B cell (primary cell): ENCODE results near the gene NPIPB8. TPM values are rescaled to one million over a fixed set of nuclear protein-coding genes. Genes with fewer than 3 reads are reported as not detected.
A peak's percentile ranks its signal among the peaks of the same experiment; 100 is the strongest.
"Not testable (repeated sequence)": the region's sequence is repeated elsewhere in the genome, so short reads cannot be mapped to it uniquely, and the experiment has no call there.

ENCODE experiments used
- ATAC-seq: fragments of 200-7000 bp; cut with Tn5 transposase; one replicate; pipeline ENCODE4 v1.10.0; 2021; ENCODE audit warnings: low read depth, mild to moderate bottlenecking, moderate number of reproducible peaks, moderate library complexity
- CTCF ChIA-PET: fragments of 350-600 bp; sonication (Branson Sonifier 250); formaldehyde crosslinking; loops from one replicate; lab custom pipeline; 2021; ENCODE audit warnings: antibody characterized with exemption, inconsistent platforms; lab: Charles Lee
- POLR2A ChIA-PET: fragments of 350-600 bp; sonication (Branson Sonifier 250); formaldehyde crosslinking; loops from one replicate; lab custom pipeline; 2021; ENCODE audit warnings: antibody characterized with exemption; lab: Charles Lee
- DNase-seq: peaks from one replicate; pipeline ENCODE4 v3.0.0; 2013
- H2AFZ ChIP-seq: 2 replicates; pipeline ENCODE4 v1.6.1; 2012; ENCODE audit warnings: mild to moderate bottlenecking, low read depth, low read length; ENCODE audit not compliant: insufficient read depth, poor library complexity, severe bottlenecking
- H3K27ac ChIP-seq, 2 donors: 1 replicate in 1 of 2; 2 replicates in 1 of 2; pipeline ENCODE4 v1.5.1; 2012 to 2013; ENCODE audit warnings: low read length in 2 of 2, mild to moderate bottlenecking in 2 of 2, moderate library complexity in 1 of 2
- H3K27me3 ChIP-seq, 4 experiments: fragments of 200-600 bp in 1 of 4; sonication (generic) in 1 of 4; replicated peaks in 1 of 4; 1 replicate in 2 of 4; 2 replicates in 2 of 4; pipeline versions ENCODE4 v1.6.1 to v1.7.0; 2013 to 2016; ENCODE audit warnings: low read length in 3 of 4, mild to moderate bottlenecking in 2 of 4, mixed read lengths in 1 of 4, moderate library complexity in 1 of 4; ENCODE audit not compliant: insufficient read depth in 4 of 4, control insufficient read depth in 3 of 4; ENCODE audit errors: control extremely low read depth in 1 of 4
- H3K36me3 ChIP-seq, 2 experiments: replicated peaks in 1 of 2; 1 replicate in 1 of 2; 2 replicates in 1 of 2; pipeline versions ENCODE4 v1.6.1 to v1.7.1; 2013; ENCODE audit warnings: low read length in 1 of 2; ENCODE audit not compliant: insufficient read depth in 2 of 2, control insufficient read depth in 1 of 2; ENCODE audit errors: control extremely low read depth in 1 of 2, extremely low read depth in 1 of 2
- H3K4me1 ChIP-seq, 2 donors: fragments of 200-600 bp in 1 of 2; sonication (generic) in 1 of 2; 1 replicate in 1 of 2; 2 replicates in 1 of 2; pipeline versions ENCODE4 v1.5.1 to v1.6.1; 2013 to 2017; ENCODE audit warnings: low read length in 2 of 2; ENCODE audit not compliant: control insufficient read depth in 2 of 2, insufficient read depth in 2 of 2
- H3K4me2 ChIP-seq: replicated peaks from 2 replicates; pipeline ENCODE3; 2012; ENCODE audit warnings: mild to moderate bottlenecking, low read depth, low read length; ENCODE audit not compliant: poor library complexity, severe bottlenecking
- H3K4me3 ChIP-seq, 5 experiments: fragments of 200-600 bp in 1 of 5; sonication (generic) in 1 of 5; 1 replicate in 3 of 5; 2 replicates in 2 of 5; pipeline versions ENCODE4 v1.5.1 to v1.7.0; 2011 to 2016; ENCODE audit warnings: low read length in 4 of 5, mild to moderate bottlenecking in 4 of 5, low read depth in 2 of 5, control low read depth in 1 of 5, moderate library complexity in 1 of 5; ENCODE audit not compliant: insufficient read depth in 1 of 5; ENCODE audit errors: control extremely low read depth in 1 of 5, extremely low read depth in 1 of 5
- H3K79me2 ChIP-seq: fragments of 200-600 bp; sonication (generic); one replicate; pipeline ENCODE4 v1.6.0; 2016; ENCODE audit warnings: low read length; ENCODE audit not compliant: control insufficient read depth, insufficient read depth
- H3K9ac ChIP-seq: fragments of 200-600 bp; sonication (generic); 2 replicates; pipeline ENCODE4 v1.6.1; 2017; ENCODE audit warnings: mild to moderate bottlenecking, low read length, moderate library complexity
- H3K9me3 ChIP-seq, 3 donors: one replicate each; pipeline versions ENCODE4 v1.6.1 to v1.7.1; 2013; ENCODE audit warnings: low read length in 2 of 3; ENCODE audit not compliant: control insufficient read depth in 2 of 3, insufficient read depth in 1 of 3; ENCODE audit errors: control extremely low read depth in 1 of 3
- H4K20me1 ChIP-seq: 2 replicates; pipeline ENCODE4 v1.6.0; 2012; ENCODE audit warnings: mild to moderate bottlenecking, low read length; ENCODE audit not compliant: insufficient read depth, control insufficient read depth, poor library complexity, severe bottlenecking
- H3K27ac Mint-ChIP-seq: one replicate; pipeline ENCODE4 v1.8.0; 2021; ENCODE audit warnings: mixed read lengths
- H3K27me3 Mint-ChIP-seq: one replicate; pipeline ENCODE4 v1.8.0; 2021; ENCODE audit warnings: mixed read lengths
- H3K4me1 Mint-ChIP-seq: one replicate; pipeline ENCODE4 v1.8.0; 2021; ENCODE audit warnings: mixed read lengths
- H3K4me3 Mint-ChIP-seq: one replicate; pipeline ENCODE4 v1.8.0; 2021; ENCODE audit warnings: mixed read lengths
- H3K9me3 Mint-ChIP-seq: one replicate; pipeline ENCODE4 v1.8.0; 2022; ENCODE audit warnings: mixed read lengths; ENCODE audit not compliant: insufficient read depth
- CTCF ChIP-seq: fragments of 200-600 bp; IDR thresholded peaks from one replicate; pipeline ENCODE4 v1.8.0; 2022; ENCODE audit warnings: antibody characterized with exemption, mild to moderate bottlenecking
- EZH2 ChIP-seq: IDR thresholded peaks from 2 replicates; pipeline ENCODE4 v1.6.1; 2012; ENCODE audit warnings: borderline replicate concordance, low read depth, mild to moderate bottlenecking, moderate library complexity, low read length; ENCODE audit not compliant: insufficient read depth, poor library complexity, severe bottlenecking
- WGBS: methylation state at CpG from one replicate; pipeline ENCODE4 v1.1.5; 2013; ENCODE audit warnings: missing lambda C conversion rate; ENCODE audit not compliant: insufficient coverage; 5-methylcytosine and 5-hydroxymethylcytosine counted together
- intact Hi-C: fragments of 100-400 bp; cut with micrococcal nuclease; formaldehyde crosslinking; loops from one replicate; pipeline ENCODE4 v1.10.0; 2022
- polyA plus RNA-seq: library from polyadenylated mRNA; depleted of rRNA; stranded (reverse); fragments of >200 nt; gene quantifications from 2 replicates; pipeline ENCODE4 v1.2.3, GENCODE V29; 2012
- total RNA-seq, 2 donors: library from RNA; stranded (reverse); fragments of 120-200 nt in 1 of 2; gene quantifications; 1 replicate in 1 of 2; 2 replicates in 1 of 2; pipeline versions ENCODE4 v1.2.3 to v1.2.4, GENCODE V29; 2013 to 2022

The NPIPB8 gene
- total and polyA plus RNA-seq, 2 donors (not counting 1 experiment from before 2014, with no cell fraction given) = 0.04 to 1.1 TPM

- Histone ChIP-seq H3K79me2 (no peaks in the 10 kb centered on the region), H3K4me3 (no peak overlapping the region), H3K27me3 (no peaks in the 10 kb centered on the region), H3K4me2 (no peak overlapping the region), H3K9ac (no peak overlapping the region), H4K20me1 (no peaks in the 10 kb centered on the region), H3K36me3 (no peaks in the 10 kb centered on the region), H3K27ac (no peak overlapping the region), H3K9me3 (no peaks in the 10 kb centered on the region), H3K4me1 (no peaks in the 10 kb centered on the region), H2AFZ (no peak overlapping the region)
- peaks cover 1% of the 10 kb centered on the region for H3K4me1 Mint-ChIP-seq
- H3K27ac Mint-ChIP-seq = no peak overlapping the region
- DNase-seq = no peak
- TF ChIP-seq EZH2 (no peak), CTCF (no peak)
- ChIA-PET POLR2A (no interaction called here), CTCF (interaction anchor here (1.1 kb wide), 1 partner anchor 117 kb away, joined by 5 read pairs; the partner anchor contains the start of gene APOBR)
- intact Hi-C loops = no loop called here
- H3K4me3 Mint-ChIP-seq = no peak overlapping the region
- H3K9me3 Mint-ChIP-seq = no peaks in the 10 kb centered on the region
- 83% methylated on average over 3 of the region's 10 CpGs for WGBS
- no peaks in the 10 kb centered on the region for H3K27me3 Mint-ChIP-seq
- no peak for ATAC-seq
Measured at GRCh38 chr16:28610595-28611191, 27.2 kb upstream of the NPIPB8 start.

GRCh38 chr16:28612359-28613280 is 25.2 kb upstream of the NPIPB8 start:
- H3K27ac Mint-ChIP-seq, H3K27me3 Mint-ChIP-seq, H4K20me1 ChIP-seq, H3K4me2 ChIP-seq, H2AFZ ChIP-seq, POLR2A ChIA-PET, CTCF ChIA-PET, H3K27me3 ChIP-seq, H3K9me3 ChIP-seq, H3K79me2 ChIP-seq, DNase-seq, H3K4me3 Mint-ChIP-seq, H3K27ac ChIP-seq, H3K4me1 ChIP-seq, H3K36me3 ChIP-seq, H3K9me3 Mint-ChIP-seq, H3K4me3 ChIP-seq, H3K9ac ChIP-seq, H3K4me1 Mint-ChIP-seq, intact Hi-C loops: not testable (repeated sequence)
- ATAC-seq = peak; percentile 78
- no CpG with 5 or more reads among the region's 17 CpGs for WGBS

GRCh38 chr16:28613912-28614311 is 24.0 kb upstream of the NPIPB8 start:
- H3K27me3 Mint-ChIP-seq = not testable (repeated sequence)

More at GRCh38 chr16:28613912-28614311, 24.0 kb upstream of the NPIPB8 start:
- ATAC-seq, DNase-seq, H3K4me1 Mint-ChIP-seq, POLR2A ChIA-PET, H3K4me2 ChIP-seq, H3K4me3 ChIP-seq, H3K27ac ChIP-seq, H3K4me1 ChIP-seq, H3K9me3 Mint-ChIP-seq, H3K4me3 Mint-ChIP-seq, H3K27ac Mint-ChIP-seq, CTCF ChIA-PET, H4K20me1 ChIP-seq, H3K27me3 ChIP-seq, intact Hi-C loops, H3K79me2 ChIP-seq, H2AFZ ChIP-seq, H3K9me3 ChIP-seq, H3K9ac ChIP-seq, H3K36me3 ChIP-seq: not testable (repeated sequence)
- no CpG with 5 or more reads among the region's 26 CpGs for WGBS
